ENCODE results near the gene NTRK2.

Gene NTRK2

DNA sequence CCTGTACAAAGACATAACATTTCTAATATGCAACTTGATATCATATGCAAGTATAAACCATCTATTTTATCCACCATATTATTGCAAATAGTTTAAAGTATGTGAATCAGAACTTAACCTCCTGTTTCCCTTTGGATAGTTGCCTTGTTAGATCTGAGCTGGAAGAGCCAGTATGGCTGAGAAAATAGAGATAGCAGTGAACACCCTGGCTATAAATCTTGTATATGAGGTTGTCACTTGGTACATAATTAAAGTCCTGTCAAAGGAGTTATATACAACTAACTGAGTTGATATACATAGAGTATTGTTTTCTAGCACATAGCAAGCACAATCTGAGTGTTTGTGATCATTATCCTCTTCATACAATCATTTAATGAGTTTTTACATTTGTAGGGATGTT lies 272.3 kb downstream of the NTRK2 start:
- no peak overlapping the region for H3K4me3 ChIP-seq (ENCODE audit: low read depth, low read length)
- no peak for DNase-seq (ENCODE audit: low read depth)
- TF ChIP-seq, protein P1, sequence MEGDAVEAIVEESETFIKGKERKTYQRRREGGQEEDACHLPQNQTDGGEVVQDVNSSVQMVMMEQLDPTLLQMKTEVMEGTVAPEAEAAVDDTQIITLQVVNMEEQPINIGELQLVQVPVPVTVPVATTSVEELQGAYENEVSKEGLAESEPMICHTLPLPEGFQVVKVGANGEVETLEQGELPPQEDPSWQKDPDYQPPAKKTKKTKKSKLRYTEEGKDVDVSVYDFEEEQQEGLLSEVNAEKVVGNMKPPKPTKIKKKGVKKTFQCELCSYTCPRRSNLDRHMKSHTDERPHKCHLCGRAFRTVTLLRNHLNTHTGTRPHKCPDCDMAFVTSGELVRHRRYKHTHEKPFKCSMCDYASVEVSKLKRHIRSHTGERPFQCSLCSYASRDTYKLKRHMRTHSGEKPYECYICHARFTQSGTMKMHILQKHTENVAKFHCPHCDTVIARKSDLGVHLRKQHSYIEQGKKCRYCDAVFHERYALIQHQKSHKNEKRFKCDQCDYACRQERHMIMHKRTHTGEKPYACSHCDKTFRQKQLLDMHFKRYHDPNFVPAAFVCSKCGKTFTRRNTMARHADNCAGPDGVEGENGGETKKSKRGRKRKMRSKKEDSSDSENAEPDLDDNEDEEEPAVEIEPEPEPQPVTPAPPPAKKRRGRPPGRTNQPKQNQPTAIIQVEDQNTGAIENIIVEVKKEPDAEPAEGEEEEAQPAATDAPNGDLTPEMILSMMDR (IDR thresholded peaks at IDR 0.05; ENCODE audit: low read depth, low read length, missing control alignments), result no peak
- in situ Hi-C loops (cut with HindIII; ENCODE audit: low sequenced_read_pairs), result no loop called here

DNA sequence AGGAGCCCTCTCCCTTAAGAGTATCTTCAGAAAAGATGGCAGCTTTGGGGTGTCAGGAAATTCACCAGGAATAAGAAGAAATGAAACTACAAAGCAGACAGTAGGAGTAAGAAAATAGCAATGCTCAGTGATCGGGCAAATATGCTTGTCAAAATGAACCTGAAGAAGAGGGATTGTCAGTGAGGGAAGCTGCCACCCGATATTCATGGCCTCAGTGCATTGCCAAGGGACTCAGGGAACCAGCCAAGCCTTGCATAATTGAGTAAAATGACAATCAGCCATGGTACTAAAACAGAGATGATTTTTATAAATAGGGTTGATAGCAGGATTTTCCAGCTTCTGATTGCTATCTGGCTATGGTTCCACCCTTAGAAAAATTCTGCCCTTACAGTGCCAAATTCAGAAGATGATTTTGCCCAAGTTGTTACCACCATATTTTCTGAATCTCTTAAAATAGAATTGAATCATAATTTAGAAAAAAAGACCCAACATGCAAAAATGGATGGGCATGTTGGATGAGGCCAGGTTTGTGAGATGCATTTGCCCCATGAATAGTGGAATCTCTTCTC lies 274.0 kb downstream of the NTRK2 start:
- DNase-seq (ENCODE audit: low read depth), result no peak
- in situ Hi-C loops (cut with HindIII; ENCODE audit: low sequenced_read_pairs), result no loop called here
- H3K4me3 ChIP-seq (ENCODE audit: low read depth, low read length), result no peak overlapping the region
- TF ChIP-seq, protein P1 (IDR thresholded peaks at IDR 0.05; ENCODE audit: low read depth, low read length, missing control alignments), result no peak

DNA sequence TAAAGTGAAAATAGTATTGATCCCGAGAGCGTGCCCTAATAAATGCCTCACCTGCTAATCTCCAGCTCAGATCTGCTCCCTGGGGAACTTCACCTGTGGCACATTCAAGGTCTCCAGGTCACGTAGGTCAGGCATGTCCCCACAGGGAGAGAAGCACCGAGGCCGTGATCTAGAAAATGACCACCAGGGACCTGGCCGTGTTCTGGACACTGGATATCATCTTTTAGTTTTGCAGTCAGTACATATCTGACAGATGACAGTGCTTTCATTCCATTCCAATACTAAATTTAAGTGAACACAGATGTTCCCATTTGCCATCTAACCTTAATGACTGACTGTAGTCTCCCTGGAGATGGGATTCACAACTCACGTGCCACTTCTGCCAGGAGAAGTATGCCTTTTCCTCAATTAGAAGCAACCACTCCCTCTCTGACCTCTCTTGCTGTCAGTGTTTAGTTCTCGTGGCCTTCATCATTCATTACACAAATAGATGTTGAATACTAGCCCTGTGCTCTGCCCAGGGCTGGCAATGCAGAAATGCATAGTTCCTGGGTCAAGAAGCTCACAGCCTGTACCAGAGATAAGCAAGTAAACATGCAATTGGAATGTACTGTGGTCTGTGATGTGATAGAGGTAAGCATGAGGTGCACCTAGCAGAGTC lies 276.5 kb downstream of the NTRK2 start:
- in situ Hi-C loops (cut with HindIII; ENCODE audit: low sequenced_read_pairs), result no loop called here
- TF ChIP-seq, protein P1 (IDR thresholded peaks at IDR 0.05; ENCODE audit: low read depth, low read length, missing control alignments), result no peak
- H3K4me3 ChIP-seq (ENCODE audit: low read depth, low read length), result no peak overlapping the region
- no peak for DNase-seq (ENCODE audit: low read depth)

DNA sequence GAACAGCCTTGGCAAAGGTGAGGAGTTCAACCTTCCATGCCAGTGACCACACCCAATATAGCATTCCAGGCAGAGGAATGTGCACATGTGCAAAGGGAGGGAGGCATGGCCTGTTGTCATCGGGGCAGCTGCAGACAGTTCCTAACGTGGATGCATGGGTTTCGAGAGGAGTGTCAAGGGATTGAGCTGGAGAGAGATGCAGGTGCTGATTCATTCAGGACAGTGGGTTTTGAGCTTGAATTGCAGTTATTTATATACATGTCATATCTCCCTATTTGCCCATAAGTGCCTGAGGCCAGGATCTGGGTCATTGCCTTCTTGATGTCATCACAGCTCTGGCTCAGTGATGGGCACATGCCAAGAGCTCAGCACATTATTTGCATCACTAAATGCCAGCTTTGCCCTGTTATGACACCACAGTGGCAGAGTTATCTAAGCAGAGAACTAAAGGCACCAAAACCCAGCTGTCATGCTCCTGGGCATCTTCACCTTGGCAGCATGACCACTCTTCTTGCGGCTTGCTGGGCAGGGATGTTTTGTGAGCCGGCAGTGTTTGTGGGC lies 278.0 kb downstream of the NTRK2 start:
- TF ChIP-seq, protein P1 (IDR thresholded peaks at IDR 0.05; ENCODE audit: low read depth, low read length, missing control alignments), result no peak
- DNase-seq (ENCODE audit: low read depth), result no peak
- no peak overlapping the region for H3K4me3 ChIP-seq (ENCODE audit: low read depth, low read length)
- in situ Hi-C loops (cut with HindIII; ENCODE audit: low sequenced_read_pairs), result no loop called here

DNA sequence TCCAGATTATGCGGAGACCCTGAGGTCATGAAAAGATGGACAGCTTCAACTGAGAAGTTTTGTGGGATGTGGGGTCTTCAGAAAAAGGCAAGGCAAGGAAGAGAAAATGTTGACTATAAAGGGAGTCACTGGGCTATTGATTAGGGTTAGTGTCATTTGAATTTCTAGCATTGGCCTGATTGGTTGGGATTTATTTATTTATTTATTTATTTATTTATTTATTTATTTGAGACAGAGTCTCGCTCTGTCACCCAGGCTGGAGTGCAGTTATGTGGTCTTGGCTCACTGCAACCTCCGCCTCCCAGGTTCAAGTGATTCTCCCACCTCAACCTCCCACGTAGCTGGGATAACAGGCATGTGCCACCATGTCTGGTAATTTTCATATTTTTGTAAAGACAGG lies 279.7 kb downstream of the NTRK2 start:
- TF ChIP-seq, protein P1 (IDR thresholded peaks at IDR 0.05; ENCODE audit: low read depth, low read length, missing control alignments), result no peak
- no peak overlapping the region for H3K4me3 ChIP-seq (ENCODE audit: low read depth, low read length)
- DNase-seq (ENCODE audit: low read depth), result no peak
- in situ Hi-C loops (cut with HindIII; ENCODE audit: low sequenced_read_pairs), result no loop called here

DNA sequence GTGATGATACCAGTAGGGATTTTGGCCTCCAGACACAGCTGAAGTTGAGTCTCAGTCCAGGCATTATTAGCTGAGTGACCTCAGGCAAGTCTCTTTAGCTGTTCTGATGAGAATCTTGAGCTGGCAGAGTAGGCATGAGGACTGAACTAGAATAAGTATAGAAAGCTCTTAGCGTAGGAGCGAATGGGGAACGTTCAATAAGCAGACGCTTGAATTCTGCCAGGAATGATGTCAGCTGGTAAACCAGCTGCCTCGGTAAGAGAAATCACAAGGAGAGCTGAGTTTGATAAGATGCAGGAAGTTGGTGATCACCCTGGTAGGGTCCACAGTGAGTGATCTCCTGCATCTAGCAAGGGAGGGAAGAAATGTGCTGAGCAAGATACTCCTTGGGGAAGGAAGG lies 280.4 kb downstream of the NTRK2 start:
- no peak overlapping the region for H3K4me3 ChIP-seq (ENCODE audit: low read depth, low read length)
- in situ Hi-C loops (cut with HindIII; ENCODE audit: low sequenced_read_pairs), result no loop called here
- TF ChIP-seq, protein P1 (IDR thresholded peaks at IDR 0.05; ENCODE audit: low read depth, low read length, missing control alignments), result no peak
- no peak for DNase-seq (ENCODE audit: low read depth)
